Mucosa of stomach (tissue), 1 donor: Measurements from ENCODE around the gene CLPTM1L.
"Not testable (repeated sequence)": the region's sequence is repeated elsewhere in the genome, so short reads cannot be mapped to it uniquely, and the experiment has no call there.

ENCODE experiments used
- H3K27me3 ChIP-seq: one replicate; pipeline ENCODE4 v1.7.0; 2013; ENCODE audit warnings: mild to moderate bottlenecking, low read length; ENCODE audit not compliant: control insufficient read depth, insufficient read depth
- H3K36me3 ChIP-seq: one replicate; pipeline ENCODE4 v1.7.0; 2013; ENCODE audit warnings: low read length; ENCODE audit not compliant: control insufficient read depth, insufficient read depth
- H3K4me1 ChIP-seq: one replicate; pipeline ENCODE4 v1.7.0; 2013; ENCODE audit warnings: mild to moderate bottlenecking, low read length; ENCODE audit not compliant: control insufficient read depth, insufficient read depth
- H3K4me3 ChIP-seq: one replicate; pipeline ENCODE4 v1.7.0; 2013; ENCODE audit warnings: low read length
- H3K9ac ChIP-seq: one replicate; pipeline ENCODE4 v1.7.0; 2013; ENCODE audit warnings: mild to moderate bottlenecking, low read length, moderate library complexity
- H3K9me3 ChIP-seq: one replicate; pipeline ENCODE4 v1.7.0; 2013; ENCODE audit warnings: mild to moderate bottlenecking, low read length, moderate library complexity; ENCODE audit not compliant: control insufficient read depth
- donor health status: Pancreatic carcinoma.

Gene CLPTM1L

DNA sequence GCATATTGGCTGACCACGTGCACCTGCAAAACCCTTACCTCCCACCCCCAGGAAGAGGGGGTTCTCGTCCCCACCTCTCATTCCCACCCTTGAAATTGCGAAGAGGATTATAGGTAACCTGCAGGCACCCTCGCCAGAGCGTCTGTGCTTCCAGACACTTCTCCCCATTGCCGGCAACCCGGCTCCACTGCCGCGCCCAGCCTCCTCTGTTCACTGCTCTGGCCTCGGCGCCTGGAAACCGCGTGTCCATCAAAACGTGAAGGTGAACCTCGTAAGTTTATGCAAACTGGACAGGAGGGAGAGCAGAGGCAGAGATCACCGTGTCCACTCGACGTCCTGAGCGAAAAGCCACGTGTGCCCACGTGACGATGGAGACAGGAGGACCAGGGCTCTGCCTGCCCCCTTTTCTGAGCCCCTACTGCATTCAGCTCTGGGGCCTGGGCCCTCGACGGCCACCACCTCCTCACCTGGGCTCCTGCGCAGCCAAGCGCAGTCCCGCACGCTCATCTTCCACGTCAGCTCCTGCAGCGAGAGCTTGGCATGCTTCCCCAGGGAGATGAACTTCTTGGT lies 52.0 kb downstream of the CLPTM1L start:
- no peaks in the 10 kb centered on the region for H3K9me3 ChIP-seq
- H3K4me1 ChIP-seq: peaks cover 8% of the 10 kb centered on the region
- H3K27me3 ChIP-seq: peaks cover 5% of the 10 kb centered on the region

GRCh38 chr5:1292139-1292538 lies 52.8 kb downstream of the CLPTM1L start:
- Histone ChIP-seq H3K9ac (no peak overlapping the region), H3K4me3 (no peak overlapping the region), H3K36me3 (no peaks in the 10 kb centered on the region), H3K4me1 (peaks cover 8% of the 10 kb centered on the region), H3K9me3 (no peaks in the 10 kb centered on the region), H3K27me3 (peaks cover 5% of the 10 kb centered on the region)

More for the DNA sequence above, 52.0 kb downstream of the CLPTM1L start:
- Histone ChIP-seq H3K4me3 (no peak overlapping the region), H3K9ac (no peak overlapping the region), H3K36me3 (no peaks in the 10 kb centered on the region)

DNA sequence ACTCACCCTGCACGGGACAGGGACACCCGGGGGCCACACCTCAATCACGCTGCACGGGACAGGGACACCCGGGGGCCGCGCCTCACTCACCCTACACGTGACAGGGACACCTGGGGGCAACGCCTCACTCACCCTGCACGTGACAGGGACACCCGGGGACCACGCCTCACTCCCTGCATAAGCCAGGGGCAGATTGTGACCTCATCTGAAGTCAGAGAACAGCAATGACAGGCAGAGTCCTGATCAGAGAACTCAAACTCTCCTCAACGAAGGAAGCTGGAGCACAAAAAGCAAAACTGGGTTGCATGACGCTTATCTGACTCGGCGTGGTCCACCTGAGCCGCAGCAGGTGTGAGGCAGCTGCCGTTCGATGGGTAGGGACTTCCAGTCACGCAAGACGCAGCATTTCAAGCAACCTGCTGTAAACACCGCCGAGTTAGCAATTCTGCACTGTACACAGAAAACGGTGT lies 53.3 kb downstream of the CLPTM1L start:
- H3K9me3 ChIP-seq: no peaks in the 10 kb centered on the region
- H3K27me3 ChIP-seq: peaks cover 5% of the 10 kb centered on the region
- peaks cover 8% of the 10 kb centered on the region for H3K4me1 ChIP-seq
- H3K4me3 ChIP-seq: no peak overlapping the region
- H3K9ac ChIP-seq: no peak overlapping the region
- no peaks in the 10 kb centered on the region for H3K36me3 ChIP-seq

- not testable (repeated sequence) for H3K36me3 ChIP-seq, H3K9me3 ChIP-seq
Measured at GRCh38 chr5:1290956-1291355, 53.9 kb downstream of the CLPTM1L start.

GRCh38 chr5:1289559-1289958 lies 55.3 kb downstream of the CLPTM1L start:
- not testable (repeated sequence) for H3K4me3 ChIP-seq

More at GRCh38 chr5:1290956-1291355, 53.9 kb downstream of the CLPTM1L start:
- H3K9ac ChIP-seq, H3K27me3 ChIP-seq, H3K4me1 ChIP-seq, H3K4me3 ChIP-seq: not testable (repeated sequence)

DNA sequence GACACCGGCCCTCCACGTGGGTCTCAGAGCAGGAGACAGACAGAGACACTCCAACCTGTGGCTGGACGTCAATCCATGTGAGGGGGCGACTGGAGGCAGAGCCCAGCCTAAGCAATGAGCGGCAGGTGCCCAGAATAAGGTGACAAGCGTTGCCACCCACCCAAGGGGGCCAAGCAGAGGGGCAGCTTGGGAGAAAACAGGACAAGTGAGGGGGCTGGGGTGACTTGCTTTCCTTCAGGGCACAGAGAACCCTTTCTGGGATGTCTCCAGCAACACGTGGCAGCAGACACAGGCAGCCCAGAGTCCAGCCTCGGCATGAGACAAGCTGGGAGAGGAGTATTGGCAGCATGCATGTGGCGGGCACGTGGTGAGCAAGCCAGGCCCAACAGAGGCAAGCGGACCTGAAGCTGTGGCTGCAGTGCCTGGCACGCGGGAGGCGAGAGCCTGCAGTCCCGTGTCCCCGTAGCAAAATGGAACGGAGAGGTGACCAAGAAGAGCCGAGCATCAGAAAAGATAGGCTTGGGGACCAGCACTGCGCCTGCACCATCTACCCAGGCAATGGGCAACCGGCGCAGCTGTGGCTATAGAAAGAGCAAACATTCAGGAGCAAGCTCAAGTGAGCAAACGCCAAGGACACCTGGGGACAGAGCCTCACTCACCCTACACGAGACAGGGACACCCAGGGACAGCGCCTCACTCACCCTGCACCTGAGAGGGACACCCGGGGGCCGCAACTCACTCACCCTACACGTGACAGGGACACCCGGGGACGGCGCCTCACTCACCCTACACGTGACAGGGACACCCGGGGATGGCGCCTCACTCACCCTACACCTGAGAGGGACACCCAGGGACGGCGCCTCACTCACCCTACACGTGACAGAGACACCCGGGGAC lies 56.2 kb downstream of the CLPTM1L start:
- Histone ChIP-seq H3K4me3 (no peak overlapping the region), H3K9me3 (no peaks in the 10 kb centered on the region), H3K9ac (no peak overlapping the region), H3K36me3 (no peaks in the 10 kb centered on the region), H3K27me3 (no peaks in the 10 kb centered on the region), H3K4me1 (peaks cover under 1% of the 10 kb centered on the region)

More at GRCh38 chr5:1289559-1289958, 55.3 kb downstream of the CLPTM1L start:
- H3K36me3 ChIP-seq, H3K9ac ChIP-seq, H3K4me1 ChIP-seq, H3K27me3 ChIP-seq, H3K9me3 ChIP-seq: not testable (repeated sequence)

DNA sequence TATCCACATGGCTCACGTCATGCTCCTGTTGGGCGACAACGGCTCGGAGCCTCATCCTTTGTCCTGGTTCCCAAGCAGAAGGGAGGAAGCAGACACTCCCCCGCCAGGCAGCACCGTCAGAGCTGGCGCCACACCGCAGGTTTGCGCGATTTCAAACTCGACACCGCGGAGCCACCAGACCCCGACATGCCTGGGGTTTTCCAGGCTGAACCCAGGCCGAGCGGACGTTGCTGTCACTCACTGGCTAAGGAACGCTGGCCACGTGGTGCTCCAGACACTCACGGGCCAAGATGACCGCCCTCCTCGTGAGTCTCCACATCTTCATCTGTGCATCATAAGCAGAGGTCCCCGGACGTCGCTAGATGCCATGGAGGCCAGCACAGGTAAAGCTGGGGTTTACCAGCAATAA lies 59.0 kb downstream of the CLPTM1L start:
- no peaks in the 10 kb centered on the region for H3K36me3 ChIP-seq
- no peaks in the 10 kb centered on the region for H3K4me1 ChIP-seq
- H3K9ac ChIP-seq: no peak overlapping the region
- no peak overlapping the region for H3K4me3 ChIP-seq
- no peaks in the 10 kb centered on the region for H3K9me3 ChIP-seq
- H3K27me3 ChIP-seq: no peaks in the 10 kb centered on the region

GRCh38 chr5:1285141-1285540 lies 59.8 kb downstream of the CLPTM1L start:
- Histone ChIP-seq H3K27me3 (no peaks in the 10 kb centered on the region), H3K4me3 (no peak overlapping the region), H3K4me1 (no peaks in the 10 kb centered on the region), H3K36me3 (no peaks in the 10 kb centered on the region), H3K9me3 (no peaks in the 10 kb centered on the region), H3K9ac (no peak overlapping the region)

DNA sequence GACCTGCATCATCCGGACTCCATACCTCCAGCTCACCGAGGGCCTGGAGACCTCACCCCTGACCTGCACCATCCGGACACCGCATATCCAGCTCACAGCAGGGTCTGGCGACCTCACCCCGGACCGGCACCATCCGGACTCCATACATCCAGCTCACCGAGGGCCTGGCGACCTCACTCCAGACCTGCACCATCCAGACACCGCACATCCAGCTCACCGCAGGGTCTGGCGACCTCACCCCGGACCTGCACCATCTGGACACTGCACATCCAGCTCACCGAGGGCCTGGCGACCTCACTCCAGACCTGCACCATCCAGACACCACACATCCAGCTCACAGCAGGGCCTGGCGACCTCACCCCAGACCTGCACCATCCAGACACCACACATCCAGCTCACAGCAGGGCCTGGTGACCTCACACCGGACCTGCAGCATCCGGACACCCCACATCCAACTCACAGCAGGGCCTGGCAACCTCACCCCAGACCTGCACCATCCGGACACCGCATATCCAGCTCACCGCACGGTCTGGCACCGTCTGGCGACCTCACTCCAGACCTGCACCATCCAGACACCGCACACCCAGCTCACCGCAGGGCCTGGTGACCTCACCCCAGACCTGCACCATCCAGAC lies 60.4 kb downstream of the CLPTM1L start:
- not testable (repeated sequence) for H3K27me3 ChIP-seq, H3K36me3 ChIP-seq, H3K4me1 ChIP-seq, H3K9ac ChIP-seq, H3K9me3 ChIP-seq, H3K4me3 ChIP-seq

DNA sequence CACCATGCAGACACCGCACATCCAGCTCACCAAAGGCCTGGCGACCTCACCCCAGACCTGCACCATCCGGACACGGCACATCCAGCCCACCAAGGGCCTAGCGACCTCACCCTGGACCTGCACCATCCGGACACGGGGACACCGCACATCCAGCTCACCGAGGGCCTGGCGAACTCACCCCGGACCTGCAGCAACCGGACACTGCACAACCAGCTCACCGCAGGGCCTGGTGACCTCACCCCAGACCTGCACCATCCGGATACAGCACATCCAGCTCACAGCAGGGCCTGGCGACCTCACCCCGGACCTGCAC lies 61.2 kb downstream of the CLPTM1L start:
- H3K4me1 ChIP-seq, H3K4me3 ChIP-seq, H3K36me3 ChIP-seq, H3K9me3 ChIP-seq, H3K27me3 ChIP-seq, H3K9ac ChIP-seq: not testable (repeated sequence)

DNA sequence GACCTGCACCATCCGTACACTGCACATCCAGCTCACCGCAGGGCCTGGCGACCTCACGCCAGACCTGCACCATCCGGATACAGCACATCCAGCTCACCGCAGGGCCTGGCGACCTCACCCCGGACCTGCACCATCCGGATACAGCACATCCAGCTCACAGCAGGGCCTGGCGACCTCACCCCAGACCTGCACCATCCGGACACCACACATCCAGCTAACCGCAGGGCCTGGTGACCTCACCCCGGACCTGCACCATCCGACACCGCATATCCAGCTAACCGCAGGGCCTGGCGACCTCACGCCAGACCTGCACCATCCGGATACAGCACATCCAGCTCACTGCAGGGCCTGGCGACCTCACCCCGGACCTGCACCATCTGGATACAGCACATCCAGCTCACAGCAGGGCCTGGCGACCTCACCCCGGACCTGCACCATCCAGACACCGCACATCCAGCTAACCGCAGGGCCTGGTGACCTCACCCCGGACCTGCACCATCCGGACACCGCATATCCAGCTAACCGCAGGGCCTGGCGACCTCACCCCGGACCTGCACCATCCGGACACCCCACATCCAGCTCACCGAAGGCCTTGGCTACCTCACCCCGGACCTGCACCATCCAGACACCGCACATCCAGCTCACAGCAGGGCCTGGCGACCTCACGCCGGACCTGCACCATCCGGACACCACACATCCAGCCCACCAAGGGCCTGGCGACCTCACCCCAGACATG lies 61.7 kb downstream of the CLPTM1L start:
- H3K36me3 ChIP-seq, H3K4me3 ChIP-seq, H3K4me1 ChIP-seq: not testable (repeated sequence)

More for the DNA sequence above, 61.7 kb downstream of the CLPTM1L start:
- not testable (repeated sequence) for H3K9me3 ChIP-seq, H3K27me3 ChIP-seq, H3K9ac ChIP-seq
